T-helper 17 cell (primary cell): ENCODE measurements around the gene ATRX. TPM values are rescaled to one million over a fixed set of nuclear protein-coding genes. Genes with fewer than 3 reads are reported as not detected.
"Not testable (repeated sequence)": the region's sequence is repeated elsewhere in the genome, so short reads cannot be mapped to it uniquely, and the experiment has no call there.

ENCODE experiments used
- ATAC-seq: fragments of 150-1000 bp; cut with Tn5 transposase; 2 replicates; pipeline ENCODE4 v1.10.0; 2021; ENCODE audit warnings: mild to moderate bottlenecking, moderate library complexity
- DNase-seq, 3 donors: peaks; one replicate each; pipeline versions ENCODE4 v3.0.0 to v3.0.0-alpha.2; 2020 to 2021
- H3K9me3 ChIP-seq: one replicate; pipeline ENCODE4 v1.7.0; 2013; ENCODE audit warnings: low read length, mild to moderate bottlenecking; ENCODE audit not compliant: control insufficient read depth, poor library complexity, severe bottlenecking
- H3K27ac Mint-ChIP-seq: one replicate; pipeline ENCODE4 v1.8.0; 2022; ENCODE audit warnings: mild to moderate bottlenecking, moderate library complexity, mixed read lengths
- H3K27me3 Mint-ChIP-seq: one replicate; pipeline ENCODE4 v1.8.0; 2022; ENCODE audit warnings: mixed read lengths
- H3K36me3 Mint-ChIP-seq: one replicate; pipeline ENCODE4 v1.8.0; 2022; ENCODE audit warnings: low read depth, mixed read lengths
- H3K4me1 Mint-ChIP-seq: one replicate; pipeline ENCODE4 v1.8.0; 2022; ENCODE audit warnings: mild to moderate bottlenecking, mixed read lengths
- H3K4me3 Mint-ChIP-seq: one replicate; pipeline ENCODE4 v1.8.0; 2022; ENCODE audit warnings: mild to moderate bottlenecking, moderate library complexity, mixed read lengths
- total RNA-seq, 4 donors: library from RNA in 2 of 4; stranded (reverse) in 2 of 4; gene quantifications; one replicate each; pipeline ENCODE4 v1.2.3 and lab custom pipeline; 2022 to 2026

Gene ATRX
- total RNA-seq, 2 donors from 2014 or later = 103 to 104 TPM

GRCh38 chrX:77628294-77629025 lies 157.6 kb downstream of the ATRX start:
- Mint-ChIP-seq H3K27ac (no peak overlapping the region), H3K4me3 (no peak overlapping the region), H3K36me3 (peaks cover 2% of the 10 kb centered on the region), H3K27me3 (no peaks in the 10 kb centered on the region), H3K4me1 (peaks cover 6% of the 10 kb centered on the region)
- ATAC-seq (no peak), DNase-seq (no peak)
- H3K9me3 ChIP-seq = no peaks in the 10 kb centered on the region

GRCh38 chrX:77622672-77623071 lies 163.3 kb downstream of the ATRX start:
- Mint-ChIP-seq H3K27me3 (no peaks in the 10 kb centered on the region), H3K4me3 (peak overlapping the region; percentile 57), H3K36me3 (no peaks in the 10 kb centered on the region), H3K27ac (peak overlapping the region; percentile 89), H3K4me1 (peaks cover 17% of the 10 kb centered on the region)
- DNase-seq = no peak
- ATAC-seq = no peak
- no peaks in the 10 kb centered on the region for H3K9me3 ChIP-seq

DNA sequence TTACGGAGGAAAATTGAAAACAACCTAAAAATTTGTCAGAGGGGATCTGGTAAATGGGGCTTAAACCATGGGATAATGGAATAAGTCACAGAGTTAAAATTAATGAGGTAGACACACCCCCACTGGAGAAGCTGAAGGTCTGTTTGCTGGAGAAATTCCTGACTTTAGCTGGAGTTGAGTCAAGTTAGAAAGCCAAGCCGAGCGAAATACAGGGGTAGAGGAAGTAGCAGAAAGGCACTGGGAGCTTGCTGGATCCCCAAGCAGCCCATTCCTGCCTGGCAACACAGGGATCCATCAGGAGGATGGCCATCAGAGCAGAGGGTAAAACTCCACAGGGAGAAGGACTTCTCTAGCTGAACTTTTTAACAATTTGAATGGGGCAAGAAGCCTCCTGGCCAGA lies 163.8 kb downstream of the ATRX start:
- Mint-ChIP-seq H3K4me3 (no peak overlapping the region), H3K4me1 (peaks cover 17% of the 10 kb centered on the region), H3K27me3 (no peaks in the 10 kb centered on the region), H3K36me3 (no peaks in the 10 kb centered on the region), H3K27ac (no peak overlapping the region)
- no peaks in the 10 kb centered on the region for H3K9me3 ChIP-seq
- no peak for DNase-seq
- ATAC-seq = no peak

DNA sequence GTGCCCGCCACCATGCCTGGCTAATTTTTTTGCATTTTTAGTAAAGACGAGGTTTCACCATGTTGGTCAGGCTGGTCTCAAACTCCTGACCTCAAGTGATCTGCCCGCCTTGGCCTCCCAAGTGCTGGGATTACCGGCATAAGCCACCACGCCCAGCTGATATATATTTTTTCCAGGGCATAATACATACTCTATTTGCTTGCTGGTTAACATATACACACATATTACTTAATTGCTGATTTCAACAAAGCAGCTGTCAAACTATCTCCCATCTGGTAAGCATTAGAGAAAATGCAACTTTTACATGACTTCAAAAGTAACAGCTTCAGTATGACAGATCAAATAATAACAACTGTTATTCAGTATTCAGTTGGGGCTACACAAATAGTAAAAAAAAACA lies 164.6 kb downstream of the ATRX start:
- not testable (repeated sequence) for H3K27me3 Mint-ChIP-seq, DNase-seq, H3K27ac Mint-ChIP-seq, H3K4me3 Mint-ChIP-seq, H3K36me3 Mint-ChIP-seq, ATAC-seq, H3K9me3 ChIP-seq
- peaks cover 17% of the 10 kb centered on the region for H3K4me1 Mint-ChIP-seq

GRCh38 chrX:77617206-77617605 lies 168.8 kb downstream of the ATRX start:
- H3K4me1 Mint-ChIP-seq = peaks cover 1% of the 10 kb centered on the region
- H3K27ac Mint-ChIP-seq = no peak overlapping the region
- no peak for ATAC-seq
- H3K9me3 ChIP-seq = no peaks in the 10 kb centered on the region
- no peaks in the 10 kb centered on the region for H3K36me3 Mint-ChIP-seq
- no peak for DNase-seq
- no peaks in the 10 kb centered on the region for H3K27me3 Mint-ChIP-seq
- no peak overlapping the region for H3K4me3 Mint-ChIP-seq

GRCh38 chrX:77603635-77604336 lies 182.2 kb downstream of the ATRX start:
- ATAC-seq (no peak), DNase-seq (no peak)
- no peaks in the 10 kb centered on the region for H3K27me3 Mint-ChIP-seq
- H3K4me1 Mint-ChIP-seq = peaks cover 10% of the 10 kb centered on the region
- H3K27ac Mint-ChIP-seq = no peak overlapping the region
- no peak overlapping the region for H3K4me3 Mint-ChIP-seq
- no peaks in the 10 kb centered on the region for H3K36me3 Mint-ChIP-seq
- no peaks in the 10 kb centered on the region for H3K9me3 ChIP-seq

- no peak for DNase-seq
- no peak for ATAC-seq
- H3K4me1 Mint-ChIP-seq = peaks cover 12% of the 10 kb centered on the region
- no peaks in the 10 kb centered on the region for H3K9me3 ChIP-seq
- H3K4me3 Mint-ChIP-seq = no peak overlapping the region
- no peaks in the 10 kb centered on the region for H3K27me3 Mint-ChIP-seq
- peak overlapping the region; percentile 41 for H3K27ac Mint-ChIP-seq
- peaks cover 4% of the 10 kb centered on the region for H3K36me3 Mint-ChIP-seq
These were observed 188.5 kb downstream of the ATRX start for GRCh38 chrX:77597511-77597910.

DNA sequence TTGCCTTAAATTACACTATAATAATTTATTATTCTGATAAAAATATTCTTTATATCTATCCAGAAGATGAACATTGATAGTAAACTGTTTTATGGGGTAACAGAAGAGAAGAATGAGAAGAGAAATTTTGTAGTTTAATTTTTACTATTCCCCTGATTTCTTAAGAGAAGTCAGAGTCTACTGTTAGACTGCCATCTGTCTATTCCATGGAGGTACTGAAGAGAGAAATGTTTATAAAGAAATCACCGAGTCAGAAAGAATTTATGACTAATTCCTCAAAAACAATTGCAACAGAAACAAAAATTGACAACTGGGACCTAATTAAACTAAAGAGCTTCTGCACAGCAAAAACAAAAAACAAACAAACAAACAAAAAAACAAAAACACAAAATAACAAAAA lies 188.9 kb downstream of the ATRX start:
- ATAC-seq = no peak
- Mint-ChIP-seq H3K4me3 (no peak overlapping the region), H3K36me3 (peaks cover 4% of the 10 kb centered on the region), H3K27ac (peak overlapping the region; percentile 41), H3K4me1 (peaks cover 12% of the 10 kb centered on the region), H3K27me3 (no peaks in the 10 kb centered on the region)
- no peaks in the 10 kb centered on the region for H3K9me3 ChIP-seq
- no peak for DNase-seq

DNA sequence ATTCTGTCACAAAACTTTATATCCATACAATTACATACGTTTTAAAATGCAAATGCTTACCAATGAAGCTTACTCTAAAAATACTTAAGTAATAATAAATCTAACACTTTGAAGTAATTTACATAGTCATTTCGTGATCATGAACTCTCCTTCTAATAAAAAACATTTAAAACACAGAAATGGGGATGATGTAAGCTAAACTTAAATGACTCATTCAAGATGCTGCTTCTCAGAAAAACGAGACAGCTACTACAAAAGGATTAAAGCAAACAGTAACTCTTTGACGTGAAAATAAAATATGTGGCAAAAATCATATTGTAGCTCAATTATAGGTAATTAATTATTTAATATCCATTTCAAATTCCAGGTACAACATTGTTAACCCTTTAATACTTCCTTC lies 190.2 kb downstream of the ATRX start:
- peaks cover 12% of the 10 kb centered on the region for H3K4me1 Mint-ChIP-seq
- no peak overlapping the region for H3K4me3 Mint-ChIP-seq
- H3K27me3 Mint-ChIP-seq = no peaks in the 10 kb centered on the region
- H3K36me3 Mint-ChIP-seq = peaks cover 4% of the 10 kb centered on the region
- no peak overlapping the region for H3K27ac Mint-ChIP-seq
- no peaks in the 10 kb centered on the region for H3K9me3 ChIP-seq
- ATAC-seq = no peak
- no peak for DNase-seq

GRCh38 chrX:77572322-77572721 lies 213.7 kb downstream of the ATRX start:
- Mint-ChIP-seq H3K27me3 (no peaks in the 10 kb centered on the region), H3K4me3 (no peak overlapping the region), H3K4me1 (peaks cover 5% of the 10 kb centered on the region), H3K27ac (no peak overlapping the region), H3K36me3 (no peaks in the 10 kb centered on the region)
- ATAC-seq (no peak), DNase-seq (no peak)
- no peaks in the 10 kb centered on the region for H3K9me3 ChIP-seq

- Mint-ChIP-seq H3K27ac (no peak overlapping the region), H3K4me1 (peaks cover 9% of the 10 kb centered on the region), H3K4me3 (no peak overlapping the region), H3K27me3 (no peaks in the 10 kb centered on the region), H3K36me3 (peaks cover 2% of the 10 kb centered on the region)
- DNase-seq (no peak), ATAC-seq (no peak)
- no peaks in the 10 kb centered on the region for H3K9me3 ChIP-seq
These were observed 220.7 kb downstream of the ATRX start for GRCh38 chrX:77565278-77565677.

GRCh38 chrX:77564823-77565222 lies 221.2 kb downstream of the ATRX start:
- no peaks in the 10 kb centered on the region for H3K27me3 Mint-ChIP-seq
- H3K9me3 ChIP-seq = no peaks in the 10 kb centered on the region
- peaks cover 9% of the 10 kb centered on the region for H3K4me1 Mint-ChIP-seq
- no peak for DNase-seq
- no peak overlapping the region for H3K4me3 Mint-ChIP-seq
- H3K36me3 Mint-ChIP-seq = peaks cover 2% of the 10 kb centered on the region
- H3K27ac Mint-ChIP-seq = no peak overlapping the region
- no peak for ATAC-seq

DNA sequence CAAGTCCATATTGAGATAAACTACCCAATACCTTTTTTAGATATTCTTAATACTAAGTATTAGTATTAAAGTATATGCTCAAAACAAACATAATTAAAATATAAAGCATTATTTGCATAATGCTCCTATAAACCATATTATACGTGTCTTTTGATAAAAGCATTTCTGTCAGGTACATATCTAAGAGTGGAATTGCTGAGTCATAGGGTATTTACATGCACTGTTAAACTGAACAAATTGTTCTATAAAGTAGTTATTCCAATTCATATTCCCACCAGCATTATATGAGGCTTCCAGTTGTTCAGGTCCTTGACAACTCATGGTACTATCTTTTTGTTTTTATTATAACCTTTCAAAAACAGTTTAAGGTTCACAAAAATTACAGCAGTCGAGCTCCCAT lies 224.6 kb downstream of the ATRX start:
- ATAC-seq (no peak), DNase-seq (no peak)
- no peak overlapping the region for H3K4me3 Mint-ChIP-seq
- no peak overlapping the region for H3K27ac Mint-ChIP-seq
- no peaks in the 10 kb centered on the region for H3K36me3 Mint-ChIP-seq
- H3K9me3 ChIP-seq = no peaks in the 10 kb centered on the region
- H3K4me1 Mint-ChIP-seq = peaks cover 6% of the 10 kb centered on the region
- no peaks in the 10 kb centered on the region for H3K27me3 Mint-ChIP-seq

DNA sequence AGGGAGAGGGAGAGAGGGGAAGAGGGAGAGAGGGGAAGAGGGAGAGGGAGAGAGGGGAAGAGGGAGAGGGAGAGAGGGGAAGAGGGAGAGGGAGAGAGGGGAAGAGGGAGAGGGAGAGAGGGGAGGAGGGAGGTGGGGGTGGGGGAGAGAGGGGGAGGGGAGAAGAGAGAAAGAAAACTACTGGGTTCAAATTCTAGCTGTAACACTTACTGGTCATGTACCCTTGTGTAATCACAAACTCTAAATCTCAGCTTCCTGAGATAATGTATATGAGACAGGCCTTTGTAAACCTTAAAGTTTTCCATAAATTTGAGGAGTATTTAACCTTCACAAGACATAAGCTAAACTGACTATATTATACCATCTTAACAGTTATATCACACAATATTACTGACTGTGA lies 229.7 kb downstream of the ATRX start:
- H3K36me3 Mint-ChIP-seq = peaks cover 7% of the 10 kb centered on the region

More for the DNA sequence above, 229.7 kb downstream of the ATRX start:
- no peak for ATAC-seq
- H3K9me3 ChIP-seq = no peaks in the 10 kb centered on the region
- Mint-ChIP-seq H3K27ac (no peak overlapping the region), H3K27me3 (no peaks in the 10 kb centered on the region), H3K4me1 (peaks cover 2% of the 10 kb centered on the region), H3K4me3 (no peak overlapping the region)
- no peak for DNase-seq
